AG20443 (cell line): ENCODE results near the gene SUB1.
"Not testable (repeated sequence)": the region's sequence is repeated elsewhere in the genome, so short reads cannot be mapped to it uniquely, and the experiment has no call there.

ENCODE experiments used
- DNase-seq: peaks from one replicate; pipeline ENCODE4 v3.0.0; 2012; ENCODE audit warnings: low spot score, mixed read lengths

Gene SUB1

DNA sequence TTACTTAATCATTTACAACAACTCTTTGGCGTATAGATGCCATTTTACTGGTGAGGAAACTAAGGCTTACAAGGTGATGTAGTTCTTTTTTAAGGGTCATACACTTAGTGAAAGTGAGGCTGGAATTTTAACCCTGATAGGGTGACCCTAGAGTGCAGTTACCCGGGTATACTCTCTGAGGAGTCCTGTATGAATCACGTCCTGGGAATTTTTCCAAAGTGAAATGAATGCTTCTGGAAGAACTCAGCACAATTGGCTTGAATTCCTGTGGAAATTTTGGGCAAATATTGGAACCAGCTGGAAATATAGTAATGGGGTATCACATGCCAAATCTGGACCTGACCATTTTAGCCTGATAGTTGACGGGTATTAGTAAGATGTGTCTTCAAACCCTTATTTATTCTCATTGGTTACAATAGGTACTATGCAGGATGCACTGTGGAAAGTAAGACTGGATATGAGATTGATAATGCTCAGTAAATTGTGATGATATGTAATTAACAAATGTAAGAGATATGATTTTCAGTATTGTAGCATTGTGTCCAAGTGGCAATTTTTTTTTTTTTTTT, 14.8 kb downstream of the SUB1 start:
- peak; percentile 84 for DNase-seq

GRCh38 chr5:32601623-32602295, 16.4 kb downstream of the SUB1 start:
- DNase-seq, result no peak

DNA sequence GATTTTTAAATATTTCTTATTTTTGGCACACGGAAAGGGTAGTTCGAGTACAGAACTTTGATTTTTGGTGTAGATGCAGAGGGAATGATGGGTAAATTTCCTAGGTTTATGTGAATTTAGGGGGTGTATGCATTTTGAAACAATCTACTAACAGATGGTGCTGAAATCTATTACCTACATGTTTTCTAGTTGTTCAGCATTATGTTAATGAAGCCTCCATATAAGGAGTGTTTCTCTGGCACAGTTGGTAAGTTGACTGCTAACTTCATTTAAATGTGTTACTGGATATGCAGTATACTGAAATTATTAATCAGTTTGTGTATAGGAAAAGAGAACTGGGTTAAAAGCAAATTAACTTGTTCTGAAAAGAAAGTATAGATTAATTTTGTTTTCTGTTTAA, 17.5 kb downstream of the SUB1 start:
- DNase-seq, result no peak

GRCh38 chr5:32604800-32605765, 19.7 kb downstream of the SUB1 start:
- DNase-seq, result no peak

GRCh38 chr5:32605766-32606152, 20.4 kb downstream of the SUB1 start:
- no peak for DNase-seq

DNA sequence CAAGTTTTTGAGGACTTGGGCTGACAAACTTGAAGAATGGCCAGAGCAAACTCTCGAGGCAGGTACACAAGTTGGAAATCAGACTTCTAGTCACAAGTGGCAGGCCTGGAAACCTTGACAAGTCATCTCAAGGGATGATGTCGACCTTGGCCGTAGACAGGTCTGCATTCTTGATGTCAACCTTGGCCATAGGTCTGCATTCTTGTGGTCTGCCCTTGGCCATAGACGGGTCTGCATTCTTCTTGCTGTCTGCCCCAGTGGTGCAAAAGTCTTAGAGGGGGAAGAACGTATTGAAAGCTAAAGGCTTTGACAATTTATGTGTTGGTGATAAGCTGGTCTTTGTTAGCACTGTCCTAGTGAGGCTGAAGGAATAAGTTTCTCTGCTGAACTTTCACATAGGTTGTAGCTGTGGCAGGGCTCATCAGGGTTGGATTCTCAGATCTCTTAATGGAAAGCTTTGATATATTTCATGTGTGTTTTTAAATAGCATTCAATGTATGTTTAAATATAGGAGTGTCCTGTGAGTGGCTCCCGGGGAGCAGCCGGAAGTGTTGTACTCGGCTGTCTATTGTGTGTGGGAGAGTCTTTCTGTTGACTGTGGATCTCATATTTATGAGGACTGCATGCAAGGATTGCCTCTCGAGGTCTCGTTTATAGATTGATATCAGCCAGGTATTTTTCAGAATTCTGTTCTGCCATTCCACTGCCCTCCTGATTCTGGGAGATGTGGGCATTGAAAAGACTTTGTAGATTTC, 27.0 kb downstream of the SUB1 start:
- no peak for DNase-seq

DNA sequence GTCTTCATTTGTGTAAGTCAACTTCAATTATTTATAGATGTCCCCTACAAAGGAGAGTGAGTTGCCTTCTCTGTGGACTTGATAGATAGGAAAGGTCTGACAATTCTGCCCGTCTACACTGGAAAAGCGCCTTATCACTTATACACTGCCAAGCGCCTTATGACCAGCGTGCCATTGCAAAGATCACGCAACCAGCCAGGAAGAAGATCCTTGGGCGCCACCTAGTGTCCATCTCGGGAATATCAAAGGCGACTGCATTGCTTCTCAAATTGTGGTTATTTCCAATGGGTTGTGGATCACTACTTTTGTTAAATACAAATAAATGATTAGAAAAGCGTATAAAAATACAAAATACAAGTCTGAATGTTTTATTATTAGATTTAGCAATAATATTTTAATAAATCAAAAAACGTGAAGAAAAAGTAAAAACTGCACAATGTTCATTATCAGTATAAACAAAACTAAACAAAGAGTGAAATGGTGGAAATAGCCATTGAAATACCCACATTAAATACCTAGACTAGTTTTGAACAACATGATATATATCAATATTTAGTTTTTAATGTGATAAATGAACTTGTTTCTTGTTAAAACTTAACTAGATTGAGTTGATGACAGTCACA, 27.8 kb downstream of the SUB1 start:
- peak; percentile 85 for DNase-seq

DNA sequence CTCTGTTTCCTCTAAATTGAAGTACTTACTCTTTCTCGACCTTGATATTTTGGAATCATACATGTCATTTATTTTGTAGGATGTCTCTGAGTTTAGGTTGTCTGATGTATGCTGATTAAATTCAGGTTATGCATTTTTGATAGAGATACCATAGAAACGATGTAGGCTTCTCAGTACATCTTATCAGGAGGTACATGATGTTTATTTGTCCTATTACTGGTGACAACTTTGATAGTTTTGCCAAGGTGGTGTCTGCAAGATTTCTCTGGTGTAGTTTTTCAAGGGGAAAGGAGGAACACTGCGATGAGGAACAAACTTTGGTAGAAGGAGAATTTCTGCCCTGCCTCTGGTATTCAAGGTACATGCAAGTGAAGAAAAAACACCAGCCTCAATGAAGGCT, 29.9 kb downstream of the SUB1 start:
- no peak for DNase-seq

DNA sequence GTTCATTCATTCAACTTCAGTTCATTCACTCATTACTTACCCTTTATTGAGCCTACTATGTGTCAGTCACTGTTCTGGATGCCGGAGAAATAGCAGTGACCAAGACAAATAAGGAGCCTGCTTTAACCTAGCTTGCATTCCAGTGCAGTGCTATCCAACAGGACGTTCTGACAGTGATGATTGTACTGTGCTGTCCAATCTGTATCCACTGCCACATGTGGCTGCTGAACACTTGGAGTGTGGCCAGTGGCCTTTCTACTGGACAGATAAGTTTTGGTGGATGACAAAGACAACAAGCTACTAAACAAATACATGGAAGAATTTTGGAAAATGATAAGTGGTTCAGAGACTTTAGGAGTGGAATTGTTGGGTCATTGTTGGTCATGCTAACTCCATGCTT, 33.6 kb downstream of the SUB1 start:
- DNase-seq, result no peak

DNA sequence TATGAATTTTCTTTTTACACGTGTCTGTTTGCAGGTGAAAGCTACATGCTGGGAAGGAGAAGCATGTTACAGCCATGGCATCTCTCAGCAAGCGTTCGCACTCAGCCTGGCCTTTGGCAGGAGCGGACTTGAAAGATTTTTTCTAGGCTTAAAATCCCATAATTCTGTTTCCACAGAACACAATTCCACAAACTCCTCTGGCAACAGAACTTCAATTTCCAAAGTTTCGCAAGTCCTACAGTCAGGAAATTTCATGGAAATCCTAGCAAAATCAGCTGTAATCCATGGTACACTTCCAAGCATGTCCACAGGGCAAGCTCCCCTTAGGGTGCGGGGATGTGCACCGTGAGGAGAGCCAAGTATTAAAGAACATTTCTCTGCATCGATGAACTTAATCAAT, 35.9 kb downstream of the SUB1 start:
- DNase-seq, result no peak

GRCh38 chr5:32625106-32625505, 39.7 kb downstream of the SUB1 start:
- peak; percentile 30 for DNase-seq

DNA sequence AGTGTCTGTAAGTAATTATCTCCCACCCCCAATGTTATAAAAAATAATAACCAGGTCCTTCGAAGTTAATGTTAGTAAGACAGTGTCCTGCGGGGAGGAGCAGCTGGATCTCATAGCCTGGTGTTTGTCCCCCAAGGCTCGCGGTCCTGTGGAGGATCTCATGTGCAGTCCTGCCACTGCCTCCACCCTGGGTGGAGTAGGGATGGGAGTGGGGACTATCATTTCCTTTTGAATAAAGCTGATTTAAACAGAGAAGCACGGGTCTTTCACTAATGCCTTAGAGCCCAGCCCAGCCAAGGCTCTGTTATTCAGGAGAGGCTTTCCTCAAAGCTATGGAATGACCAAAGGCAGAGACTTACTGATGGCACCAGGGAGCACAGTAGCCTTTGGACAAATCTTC, 40.2 kb downstream of the SUB1 start:
- no peak for DNase-seq

- no peak for DNase-seq
Observed at GRCh38 chr5:32627219-32627870, 42.0 kb downstream of the SUB1 start.

- peak; percentile 23 for DNase-seq
Observed at GRCh38 chr5:32628049-32628844, 42.9 kb downstream of the SUB1 start.

DNA sequence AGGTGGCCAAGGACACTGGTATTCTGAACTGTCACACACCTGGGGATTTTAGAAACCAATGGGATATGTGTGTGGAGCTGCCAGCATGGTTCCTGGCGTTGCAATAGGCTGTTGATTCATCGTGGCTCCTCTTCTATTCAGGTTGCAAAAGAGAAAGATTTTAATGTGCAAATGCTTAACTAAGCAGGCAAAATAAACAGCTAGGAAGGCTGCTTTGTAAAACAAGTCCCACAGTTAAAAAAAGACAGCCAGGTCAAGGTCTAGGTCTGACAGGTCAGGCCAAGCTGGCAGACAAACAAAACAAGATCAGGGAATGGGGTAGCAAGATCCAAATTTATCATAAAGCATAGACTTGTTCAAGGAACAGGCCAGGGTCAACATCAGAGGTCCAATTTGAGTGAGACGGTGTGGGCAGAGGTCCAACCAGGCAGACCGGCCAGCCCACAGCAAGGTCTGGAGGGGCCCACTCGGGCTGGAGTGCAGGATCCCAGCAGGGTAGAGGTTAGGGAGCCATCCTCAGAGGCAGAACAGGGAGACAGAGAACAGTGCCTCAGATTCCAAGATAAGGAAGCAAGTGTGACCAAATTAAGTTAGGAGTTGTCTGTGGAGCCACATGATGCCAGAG, 45.6 kb downstream of the SUB1 start:
- no peak for DNase-seq

GRCh38 chr5:32633017-32633416, 47.7 kb downstream of the SUB1 start:
- not testable (repeated sequence) for DNase-seq

- DNase-seq, result no peak
Observed at GRCh38 chr5:32638309-32638708, 53.0 kb downstream of the SUB1 start.

GRCh38 chr5:32639943-32640342, 54.6 kb downstream of the SUB1 start:
- DNase-seq, result no peak

DNA sequence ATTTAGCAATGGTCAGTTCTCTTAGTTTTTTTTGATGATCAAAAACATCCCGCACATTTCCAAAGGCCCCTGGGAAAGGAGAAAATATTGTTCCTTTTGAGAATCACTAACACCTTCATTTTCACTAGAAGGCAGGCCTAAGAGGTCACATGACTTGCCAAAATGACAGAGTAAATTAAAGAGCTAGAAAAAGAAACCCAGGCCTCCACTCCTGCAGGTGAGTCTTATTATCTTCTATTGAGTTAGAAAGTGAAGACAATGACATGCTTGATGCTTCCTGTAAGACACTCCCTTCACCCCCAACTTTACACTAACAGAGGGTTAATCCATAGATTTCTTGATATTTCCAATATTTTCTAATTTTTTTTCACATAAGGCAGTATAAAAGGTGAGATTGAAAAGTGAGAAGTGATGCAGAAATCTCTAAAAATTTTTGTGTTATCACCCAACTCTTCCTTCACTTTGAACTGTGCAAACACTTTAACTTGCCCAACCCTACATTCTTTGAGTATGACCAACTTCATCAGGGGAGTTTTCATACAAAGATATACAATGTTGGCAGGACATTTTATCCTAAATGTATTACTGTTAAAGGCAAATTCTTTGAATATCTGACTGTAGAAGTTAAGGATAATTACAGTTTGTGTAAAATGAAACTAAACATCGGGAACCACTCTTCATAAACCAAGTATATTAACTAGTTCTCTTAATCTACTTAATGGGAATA, 57.1 kb downstream of the SUB1 start:
- no peak for DNase-seq
